Measurements from ENCODE around the gene PIPOX. TPM values are rescaled to one million over a fixed set of nuclear protein-coding genes. Genes with fewer than 3 reads are reported as not detected.

The PIPOX gene
- total and polyA plus RNA-seq, 3 donors from 2014 or later = 3.9 to 6.8 (median 5.9) TPM

GRCh38 chr17:29043539-29044145, 701 bp downstream of the PIPOX start:
- Histone ChIP-seq H3K4me1 (peaks cover 15% of the 10 kb centered on the region), H3K27ac (no peak overlapping the region), H3K9me3 (no peaks in the 10 kb centered on the region), H3K36me3 (ENCODE audit: low read depth, missing control alignments) (no peaks in the 10 kb centered on the region), H3K27me3 (no peaks in the 10 kb centered on the region), H3K4me3 (no peak overlapping the region)
- intact Hi-C loops (cut with DNase I; ENCODE audit: low total_unique reads) = no loop called here
- DNase-seq = no peak
- 59 to 67% methylated on average over 3 of the region's 3 CpGs for WGBS, 2 donors
- TF ChIP-seq POLR2A (IDR thresholded peaks at IDR 0.05) (no peak), CTCF (IDR thresholded peaks at IDR 0.05) (no peak)

- no peaks in the 10 kb centered on the region for H3K36me3 ChIP-seq (ENCODE audit: low read depth, missing control alignments)
- peaks cover 12% of the 10 kb centered on the region for H3K4me1 ChIP-seq
- TF ChIP-seq POLR2A (IDR thresholded peaks at IDR 0.05) = no peak
- TF ChIP-seq CTCF (IDR thresholded peaks at IDR 0.05) = no peak
- intact Hi-C loops (cut with DNase I; ENCODE audit: low total_unique reads) = no loop called here
- no peak overlapping the region for H3K27ac ChIP-seq
- H3K4me3 ChIP-seq = no peak overlapping the region
- no peaks in the 10 kb centered on the region for H3K9me3 ChIP-seq
- WGBS, 2 donors = 93% methylated on average over 3 to 4 of the region's 4 CpGs
- no peaks in the 10 kb centered on the region for H3K27me3 ChIP-seq
- no peak for DNase-seq
Observed at GRCh38 chr17:29045026-29045425, 2.1 kb downstream of the PIPOX start.

- TF ChIP-seq CTCF (IDR thresholded peaks at IDR 0.05) (no peak), POLR2A (IDR thresholded peaks at IDR 0.05) (no peak)
Observed at GRCh38 chr17:29045734-29046472, 3.0 kb downstream of the PIPOX start.

GRCh38 chr17:29046473-29046839, 3.5 kb downstream of the PIPOX start:
- H3K4me3 ChIP-seq = no peak overlapping the region
- TF ChIP-seq POLR2A (IDR thresholded peaks at IDR 0.05) (no peak), CTCF (IDR thresholded peaks at IDR 0.05) (no peak)
- intact Hi-C loops (cut with DNase I; ENCODE audit: low total_unique reads) = no loop called here
- no peak for DNase-seq
- H3K27ac ChIP-seq = no peak overlapping the region
- H3K9me3 ChIP-seq = no peaks in the 10 kb centered on the region
- 91 to 95% methylated on average over 4 to 5 of the region's 5 CpGs for whole genome bisulfite sequencing, 2 donors
- H3K27me3 ChIP-seq = no peaks in the 10 kb centered on the region
- peaks cover 12% of the 10 kb centered on the region for H3K4me1 ChIP-seq
- H3K36me3 ChIP-seq (ENCODE audit: low read depth, missing control alignments) = no peaks in the 10 kb centered on the region

More at GRCh38 chr17:29045734-29046472, 3.0 kb downstream of the PIPOX start:
- Histone ChIP-seq H3K9me3 (no peaks in the 10 kb centered on the region), H3K27me3 (no peaks in the 10 kb centered on the region), H3K36me3 (ENCODE audit: low read depth, missing control alignments) (no peaks in the 10 kb centered on the region), H3K4me3 (no peak overlapping the region), H3K27ac (no peak overlapping the region), H3K4me1 (peaks cover 12% of the 10 kb centered on the region)
- no peak for DNase-seq
- 76 to 91% methylated on average over 7 of the region's 7 CpGs for WGBS, 2 donors
- intact Hi-C loops (cut with DNase I; ENCODE audit: low total_unique reads) = no loop called here
